Kidney (tissue), 14 donors: ENCODE measurements around the gene RPS10. TPM values are rescaled to one million over a fixed set of nuclear protein-coding genes. Genes with fewer than 3 reads are reported as not detected.

Source experiments
- DNase-seq, 5 donors: peaks; one replicate each; pipeline ENCODE4 v3.0.0-alpha.2; 2013 to 2020
- FAIRE-seq: peaks from 2 replicates; lab custom pipeline; 2012; peaks lifted over from hg19 to GRCh38; lab: Jason Lieb, UNC
- H3K27ac ChIP-seq, 2 donors: one replicate each; pipeline ENCODE4 v1.7.0; 2013; ENCODE audit warnings: low read depth in 2 of 2, low read length in 2 of 2, inconsistent platforms in 1 of 2
- H3K27me3 ChIP-seq: one replicate; pipeline ENCODE4 v1.7.1; 2013; ENCODE audit warnings: low read length, inconsistent platforms; ENCODE audit not compliant: control insufficient read depth, insufficient read depth
- H3K36me3 ChIP-seq, 3 donors: one replicate each; pipeline versions ENCODE4 v1.7.0 to v1.7.1; 2013; ENCODE audit warnings: low read length in 3 of 3, control low read depth in 1 of 3, inconsistent platforms in 1 of 3; ENCODE audit not compliant: insufficient read depth in 3 of 3, control insufficient read depth in 2 of 3
- H3K4me1 ChIP-seq, 3 donors: one replicate each; pipeline versions ENCODE4 v1.7.0 to v1.7.1; 2013; ENCODE audit warnings: low read length in 3 of 3, inconsistent platforms in 1 of 3, low read depth in 1 of 3; ENCODE audit not compliant: control insufficient read depth in 2 of 3, insufficient read depth in 2 of 3
- H3K4me3 ChIP-seq, 3 donors: one replicate each; pipeline versions ENCODE4 v1.7.0 to v1.8.1; 2013; ENCODE audit warnings: low read length in 3 of 3, control low read depth in 1 of 3, inconsistent platforms in 1 of 3
- H3K9ac ChIP-seq, 3 donors: one replicate each; pipeline versions ENCODE4 v1.7.0 to v1.7.1; 2013; ENCODE audit warnings: low read length in 3 of 3, control low read depth in 1 of 3, inconsistent platforms in 1 of 3
- H3K9me3 ChIP-seq, 3 donors: one replicate each; pipeline versions ENCODE4 v1.7.0 to v1.7.1; 2013; ENCODE audit warnings: low read length in 3 of 3, control low read depth in 1 of 3, inconsistent platforms in 1 of 3; ENCODE audit not compliant: control insufficient read depth in 2 of 3, insufficient read depth in 1 of 3
- intact Hi-C: fragments of 100-400 bp; cut with DNase I; formaldehyde crosslinking; loops from one replicate; pipeline ENCODE4 v1.11.1; 2022
- polyA plus RNA-seq: library from polyadenylated mRNA; stranded (reverse); fragments of 350-450 nt; fragmentation: Illumina TruSeq; extraction: RNeasy Lipid Tissue Mini Kit (QIAGEN cat#74804); gene quantifications from one replicate; pipeline ENCODE4 v1.2.3, GENCODE V29; 2014; ENCODE audit warnings: low read depth, low replicate concordance; ENCODE audit not compliant: insufficient read depth
- total RNA-seq: library from RNA; stranded (reverse); fragmentation: NEBNext Ultra II Directional; extraction: Animal tissue kit (Norgen Biotek cat#: 25700); gene quantifications from one replicate; pipeline ENCODE4 v1.2.1, GENCODE V29; 2021
- TF ChIP-seq, protein P1 (sequence below): IDR thresholded peaks from 3 replicates; pipeline ENCODE4 v1.5.1; 2012; ENCODE audit warnings: mild to moderate bottlenecking, moderate library complexity, borderline replicate concordance; ENCODE audit not compliant: insufficient read depth; ENCODE audit errors: extremely low read depth
- donor health status: control.
- donor health status: control.
- donor health status: control.
- donor health status: control.
- donor health status: control.
- donor health status: DM: yes; HTN: yes; CAD: no.
- donor health status: Normal renal cell carcinoma (clear cell type).

The RPS10 gene
- total and polyA plus RNA-seq, 2 donors from 2014 or later, result 1,138 to 2,105 TPM

DNA sequence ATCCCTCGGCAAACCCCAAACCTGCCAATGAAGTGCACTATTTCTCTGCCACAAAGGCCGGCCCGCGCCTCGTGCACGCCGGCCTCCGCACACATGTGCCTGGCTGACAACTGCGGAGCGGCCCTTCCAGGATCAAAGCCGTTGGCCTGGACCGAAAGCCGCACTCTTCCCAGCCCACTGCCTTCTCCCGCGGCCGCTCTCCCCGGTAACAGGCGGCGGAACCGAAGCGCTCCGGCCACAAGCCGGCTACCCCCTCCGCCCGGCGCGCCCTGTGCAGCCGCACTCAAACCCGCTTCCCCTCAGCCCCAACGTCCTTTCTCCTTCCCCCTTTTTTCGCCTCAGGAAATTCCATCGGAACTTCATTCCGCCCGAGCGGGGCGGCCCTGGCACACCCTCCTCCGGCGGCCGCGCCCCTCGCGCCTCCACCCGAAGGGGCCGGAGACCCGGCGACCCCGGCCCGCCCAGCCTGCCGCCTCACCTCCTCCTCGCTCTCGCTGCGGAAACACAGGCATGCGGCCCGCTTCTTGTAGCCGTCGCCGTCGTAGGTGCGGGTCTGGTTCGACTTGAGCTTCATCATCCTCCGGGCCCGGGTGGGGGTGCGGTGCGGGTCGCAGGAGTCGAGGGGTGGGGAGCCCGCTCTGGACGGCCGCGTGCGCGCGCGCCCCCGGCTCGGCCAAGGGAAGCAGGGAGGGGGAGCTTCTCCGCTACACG is 33.9 kb downstream of the RPS10 start:
- intact Hi-C loops, result no loop called here
- H3K4me1 ChIP-seq, result peaks cover 0 to 14% (median 11%) of the 10 kb centered on the region in 3 donors
- H3K9ac ChIP-seq, result peak overlapping the region; percentile 54 to 78 (median 60)
- no peaks in the 10 kb centered on the region for H3K27me3 ChIP-seq
- TF ChIP-seq, protein P1, sequence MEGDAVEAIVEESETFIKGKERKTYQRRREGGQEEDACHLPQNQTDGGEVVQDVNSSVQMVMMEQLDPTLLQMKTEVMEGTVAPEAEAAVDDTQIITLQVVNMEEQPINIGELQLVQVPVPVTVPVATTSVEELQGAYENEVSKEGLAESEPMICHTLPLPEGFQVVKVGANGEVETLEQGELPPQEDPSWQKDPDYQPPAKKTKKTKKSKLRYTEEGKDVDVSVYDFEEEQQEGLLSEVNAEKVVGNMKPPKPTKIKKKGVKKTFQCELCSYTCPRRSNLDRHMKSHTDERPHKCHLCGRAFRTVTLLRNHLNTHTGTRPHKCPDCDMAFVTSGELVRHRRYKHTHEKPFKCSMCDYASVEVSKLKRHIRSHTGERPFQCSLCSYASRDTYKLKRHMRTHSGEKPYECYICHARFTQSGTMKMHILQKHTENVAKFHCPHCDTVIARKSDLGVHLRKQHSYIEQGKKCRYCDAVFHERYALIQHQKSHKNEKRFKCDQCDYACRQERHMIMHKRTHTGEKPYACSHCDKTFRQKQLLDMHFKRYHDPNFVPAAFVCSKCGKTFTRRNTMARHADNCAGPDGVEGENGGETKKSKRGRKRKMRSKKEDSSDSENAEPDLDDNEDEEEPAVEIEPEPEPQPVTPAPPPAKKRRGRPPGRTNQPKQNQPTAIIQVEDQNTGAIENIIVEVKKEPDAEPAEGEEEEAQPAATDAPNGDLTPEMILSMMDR, result no peak
- H3K36me3 ChIP-seq, result no peaks in the 10 kb centered on the region
- peak overlapping the region; percentile 57 to 77 (median 76) for H3K4me3 ChIP-seq
- peak in 4 of 5 donors; percentile 61 to 89 (median 76) for DNase-seq
- no peaks in the 10 kb centered on the region for H3K9me3 ChIP-seq
- peak overlapping the region; percentile 86 to 91 for H3K27ac ChIP-seq
- FAIRE-seq, result no peak

DNA sequence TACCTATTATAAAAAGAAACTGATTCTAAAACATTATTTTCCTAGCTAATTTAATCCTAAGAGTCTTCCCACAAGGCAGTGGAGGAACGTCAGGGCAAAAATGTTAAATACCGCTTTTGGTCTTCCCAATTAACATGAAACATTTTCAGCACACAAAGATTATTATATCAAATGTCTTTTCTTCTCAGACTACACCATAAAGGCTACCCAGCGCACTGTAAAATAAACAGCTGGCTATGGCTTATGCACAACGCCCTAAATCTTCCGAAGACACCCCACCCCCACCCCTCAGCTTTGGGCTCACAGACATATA is 34.4 kb downstream of the RPS10 start:
- no peaks in the 10 kb centered on the region for H3K9me3 ChIP-seq
- peak overlapping the region; percentile 86 to 91 for H3K27ac ChIP-seq
- no peaks in the 10 kb centered on the region for H3K36me3 ChIP-seq
- FAIRE-seq, result no peak
- peak overlapping the region; percentile 54 to 78 (median 60) for H3K9ac ChIP-seq
- H3K4me1 ChIP-seq, result peaks cover 0 to 14% (median 11%) of the 10 kb centered on the region in 3 donors
- H3K27me3 ChIP-seq, result no peaks in the 10 kb centered on the region
- peak overlapping the region; percentile 57 to 77 (median 76) for H3K4me3 ChIP-seq
- intact Hi-C loops, result no loop called here
- DNase-seq, result peak in 1 of 5 donors; percentile 70
- TF ChIP-seq, protein P1, result no peak

DNA sequence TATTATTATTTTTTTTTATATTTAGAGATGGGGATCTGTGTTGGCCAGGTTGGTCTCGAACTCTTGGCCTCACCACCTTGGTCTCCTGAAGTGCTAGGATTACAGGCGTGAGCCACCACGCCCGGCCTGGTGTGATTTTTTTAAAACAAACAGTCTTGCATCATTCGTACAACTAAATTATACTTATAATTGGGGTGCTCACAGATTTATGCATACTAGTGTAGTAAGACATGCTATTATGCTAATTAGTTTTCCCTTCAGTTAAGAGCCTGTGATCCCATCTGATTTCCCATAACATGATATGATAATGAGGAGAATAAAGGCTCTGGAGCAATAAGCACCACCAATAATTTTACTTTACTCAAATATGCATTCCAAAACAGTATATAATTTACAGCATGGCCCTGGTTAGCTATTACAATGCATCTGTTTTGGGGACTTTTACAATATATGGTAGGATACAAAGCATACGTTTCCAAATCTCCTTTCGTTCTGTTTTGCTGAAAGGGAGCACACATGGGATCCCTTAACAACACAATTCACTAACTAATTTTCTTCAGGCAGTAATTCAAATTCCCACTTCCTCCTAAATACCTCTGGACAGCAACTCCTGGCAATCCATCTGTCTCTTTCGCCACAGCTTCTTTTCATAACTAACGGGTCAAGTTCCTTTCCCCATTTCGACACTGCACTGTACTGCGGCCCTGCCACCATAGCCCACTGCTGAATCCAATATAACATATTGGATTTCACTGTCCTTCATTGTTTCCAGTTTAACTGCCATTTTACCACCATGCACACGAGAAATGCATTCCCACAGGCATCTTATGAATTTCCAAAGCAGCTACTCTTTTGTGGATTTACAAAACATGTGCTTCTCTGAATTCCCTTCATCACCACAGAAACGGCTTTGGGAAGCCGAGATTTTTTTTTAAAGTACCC is 35.1 kb downstream of the RPS10 start:
- intact Hi-C loops, result no loop called here
- Histone ChIP-seq H3K36me3 (no peaks in the 10 kb centered on the region), H3K9me3 (no peaks in the 10 kb centered on the region), H3K9ac (peak overlapping the region in 2 of 3 donors; percentile 54 to 78), H3K4me3 (peak overlapping the region; percentile 57 to 77 (median 76)), H3K4me1 (peaks cover 0 to 15% (median 11%) of the 10 kb centered on the region in 3 donors), H3K27ac (peak overlapping the region in 1 of 2 donors; percentile 52), H3K27me3 (no peaks in the 10 kb centered on the region)
- FAIRE-seq, result no peak
- DNase-seq, result peak in 3 of 5 donors; percentile 37 to 68 (median 52)
- TF ChIP-seq, protein P1, result no peak
